ENCODE measurements around the gene HCFC1R1.
"Not testable (repeated sequence)": the region's sequence is repeated elsewhere in the genome, so short reads cannot be mapped to it uniquely, and the experiment has no call there.

HCFC1R1 gene

DNA sequence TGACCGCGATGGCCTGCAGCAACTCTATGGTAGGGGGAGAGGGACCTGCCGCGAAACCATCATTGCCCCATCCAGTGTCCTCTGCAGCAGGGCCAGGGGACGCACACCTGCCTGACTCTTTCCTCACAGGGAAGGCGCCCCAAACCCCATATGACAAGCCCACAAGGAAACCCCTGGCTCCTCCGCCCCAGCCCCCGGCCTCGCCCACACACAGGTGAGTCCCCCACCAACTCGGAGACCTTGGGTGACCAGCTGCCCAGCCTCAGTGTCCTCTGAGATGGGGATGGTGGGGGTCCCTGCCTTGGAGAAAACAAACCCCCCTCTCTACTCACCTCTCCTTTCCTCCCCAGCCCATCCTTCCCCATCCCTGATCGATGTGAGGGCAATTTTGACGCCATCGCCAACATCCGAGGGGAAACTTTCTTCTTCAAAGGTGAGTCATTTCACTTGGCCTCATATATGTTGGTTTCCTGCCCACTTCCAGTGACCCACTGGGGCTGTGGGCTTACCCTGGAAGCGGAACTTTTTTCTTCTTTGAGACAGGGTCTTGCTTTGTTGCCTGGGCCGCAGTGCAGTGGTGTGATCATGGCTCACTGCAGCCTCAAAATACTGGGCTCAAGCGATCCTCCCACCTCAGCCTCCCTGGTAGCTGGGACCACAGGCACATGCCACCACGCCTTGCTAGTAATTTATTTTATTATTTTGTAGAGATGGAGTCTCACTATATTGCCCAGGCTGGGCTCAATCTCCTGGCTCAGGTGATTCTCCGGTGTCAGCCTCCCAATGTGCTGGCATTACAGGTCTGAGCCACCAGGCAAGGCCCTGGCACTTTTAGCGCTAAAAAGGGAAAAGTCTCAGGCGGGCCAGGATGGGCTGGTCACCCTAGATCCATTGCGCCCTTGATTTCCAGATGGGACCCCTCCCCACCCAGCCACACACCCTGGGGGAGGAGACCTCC is 33.7 kb upstream of the HCFC1R1 start:
- Histone ChIP-seq H3K27me3 (peaks cover 4% of the 10 kb centered on the region; the same call in 1 of the 2 replicates), H3K9me3 (no peaks in the 10 kb centered on the region), H3K4me3 (ENCODE audit: low read depth, low read length) (no peak overlapping the region), H3K36me3 (no peaks in the 10 kb centered on the region), H3K4me1 (no peaks in the 10 kb centered on the region)
- TF ChIP-seq, protein P1, sequence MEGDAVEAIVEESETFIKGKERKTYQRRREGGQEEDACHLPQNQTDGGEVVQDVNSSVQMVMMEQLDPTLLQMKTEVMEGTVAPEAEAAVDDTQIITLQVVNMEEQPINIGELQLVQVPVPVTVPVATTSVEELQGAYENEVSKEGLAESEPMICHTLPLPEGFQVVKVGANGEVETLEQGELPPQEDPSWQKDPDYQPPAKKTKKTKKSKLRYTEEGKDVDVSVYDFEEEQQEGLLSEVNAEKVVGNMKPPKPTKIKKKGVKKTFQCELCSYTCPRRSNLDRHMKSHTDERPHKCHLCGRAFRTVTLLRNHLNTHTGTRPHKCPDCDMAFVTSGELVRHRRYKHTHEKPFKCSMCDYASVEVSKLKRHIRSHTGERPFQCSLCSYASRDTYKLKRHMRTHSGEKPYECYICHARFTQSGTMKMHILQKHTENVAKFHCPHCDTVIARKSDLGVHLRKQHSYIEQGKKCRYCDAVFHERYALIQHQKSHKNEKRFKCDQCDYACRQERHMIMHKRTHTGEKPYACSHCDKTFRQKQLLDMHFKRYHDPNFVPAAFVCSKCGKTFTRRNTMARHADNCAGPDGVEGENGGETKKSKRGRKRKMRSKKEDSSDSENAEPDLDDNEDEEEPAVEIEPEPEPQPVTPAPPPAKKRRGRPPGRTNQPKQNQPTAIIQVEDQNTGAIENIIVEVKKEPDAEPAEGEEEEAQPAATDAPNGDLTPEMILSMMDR (IDR thresholded peaks at IDR 0.05; ENCODE audit: low read depth, low read length) = no peak
- no peak for DNase-seq

DNA sequence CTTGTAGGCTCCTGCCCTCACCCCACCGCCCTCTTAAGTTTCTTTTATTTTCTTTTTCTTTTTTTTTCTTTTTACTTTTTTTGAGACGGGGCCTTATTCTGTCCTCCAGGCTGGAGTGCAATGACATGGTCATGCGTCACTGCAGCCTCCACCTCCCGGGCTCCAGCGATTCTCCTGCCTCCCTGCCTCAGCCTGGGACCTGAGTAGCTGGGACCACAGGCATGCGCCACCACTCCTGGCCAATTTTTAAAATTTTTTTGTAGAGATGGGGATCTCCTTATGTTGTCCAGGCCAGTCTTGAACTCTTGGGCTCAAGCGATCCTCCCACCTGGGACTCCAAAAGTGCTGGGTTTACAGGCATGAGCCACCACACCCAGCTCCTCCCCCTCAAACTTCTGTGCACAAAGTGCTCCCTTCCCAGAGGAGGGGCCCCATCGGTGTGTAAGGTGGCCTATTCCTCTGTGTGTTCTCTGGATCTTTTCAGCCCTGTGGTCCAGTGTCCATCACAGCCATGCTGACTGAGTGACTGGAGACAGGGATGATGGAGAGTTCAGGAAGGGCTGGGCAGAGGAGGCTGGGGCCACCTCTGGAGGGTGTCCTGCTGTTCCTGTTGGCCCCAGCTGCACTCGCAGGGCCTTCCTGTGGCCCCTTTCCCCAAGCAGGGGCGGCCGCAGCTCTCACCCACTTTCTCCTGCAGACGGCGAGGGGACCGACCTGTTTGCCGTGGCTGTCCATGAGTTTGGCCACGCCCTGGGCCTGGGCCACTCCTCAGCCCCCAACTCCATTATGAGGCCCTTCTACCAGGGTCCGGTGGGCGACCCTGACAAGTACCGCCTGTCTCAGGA is 32.8 kb upstream of the HCFC1R1 start:
- TF ChIP-seq, protein P1 (IDR thresholded peaks at IDR 0.05; ENCODE audit: low read depth, low read length) = no peak
- Histone ChIP-seq H3K4me3 (ENCODE audit: low read depth, low read length) (no peak overlapping the region), H3K27me3 (peaks cover 4% of the 10 kb centered on the region; the same call in 1 of the 2 replicates), H3K4me1 (no peaks in the 10 kb centered on the region), H3K9me3 (no peaks in the 10 kb centered on the region), H3K36me3 (no peaks in the 10 kb centered on the region)
- DNase-seq = no peak

DNA sequence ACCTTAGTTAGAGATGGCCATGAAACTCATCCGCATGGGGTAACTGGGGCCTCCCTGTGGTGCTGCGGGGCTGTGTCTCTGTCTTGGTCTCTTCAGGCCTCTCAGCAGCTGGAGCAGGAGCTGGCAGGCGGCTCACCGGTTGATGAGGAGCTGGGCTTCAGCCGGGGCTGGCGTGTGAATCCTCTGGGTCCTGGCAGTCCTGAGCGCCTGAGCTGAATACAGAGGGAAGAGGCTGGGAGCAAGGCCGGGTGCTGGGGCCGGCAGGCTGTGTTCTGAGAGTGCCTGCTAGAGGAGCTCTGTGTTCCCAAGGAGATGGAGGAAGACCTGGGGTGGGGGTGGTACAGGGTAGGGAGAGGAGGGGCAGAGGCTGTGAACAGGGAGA is 32.0 kb upstream of the HCFC1R1 start:
- peaks cover 12% of the 10 kb centered on the region for H3K27me3 ChIP-seq
- not testable (repeated sequence) for H3K9me3 ChIP-seq; H3K4me3 ChIP-seq (ENCODE audit: low read depth, low read length); H3K36me3 ChIP-seq; DNase-seq; H3K4me1 ChIP-seq

DNA sequence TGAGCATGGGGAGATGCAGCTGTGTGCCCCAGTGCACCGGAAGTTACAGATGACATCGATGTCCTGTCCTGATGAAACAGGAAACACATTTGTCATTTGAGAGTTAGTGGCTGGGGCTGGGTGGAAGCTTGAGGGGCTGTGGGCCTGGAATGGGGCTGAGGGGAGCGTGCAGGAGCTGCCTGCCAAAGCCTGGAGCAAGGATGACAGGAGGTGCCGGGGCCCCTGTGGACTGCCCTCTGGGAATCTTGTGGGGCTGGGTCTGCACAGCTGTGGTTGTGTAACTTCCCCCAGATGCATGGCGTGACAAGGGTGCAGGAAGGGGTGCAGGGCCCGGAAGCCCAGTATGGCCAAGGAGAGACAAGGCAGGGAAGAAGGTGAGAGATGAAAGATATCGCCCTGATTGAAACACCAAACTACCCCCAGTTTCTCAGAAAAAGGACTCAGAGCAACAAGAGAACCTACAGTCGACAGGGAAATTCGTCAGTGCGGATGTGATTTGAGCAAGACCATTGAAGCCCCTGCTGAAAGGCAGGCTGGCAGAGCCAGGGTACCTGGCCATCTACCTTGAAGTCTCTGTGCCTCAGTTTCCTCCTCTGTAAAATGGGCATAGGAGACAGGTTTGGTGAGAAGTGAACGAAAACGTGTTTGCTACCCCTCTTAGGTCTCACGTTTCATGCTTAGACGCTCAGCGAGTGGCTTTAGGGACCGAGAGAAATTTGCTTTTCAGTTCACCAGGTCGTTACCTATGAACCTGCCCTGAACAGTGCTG is 31.4 kb upstream of the HCFC1R1 start:
- no peaks in the 10 kb centered on the region for H3K4me1 ChIP-seq
- H3K9me3 ChIP-seq = no peaks in the 10 kb centered on the region
- TF ChIP-seq, protein P1 (IDR thresholded peaks at IDR 0.05; ENCODE audit: low read depth, low read length) = no peak
- no peak for DNase-seq
- peaks cover 18% of the 10 kb centered on the region for H3K27me3 ChIP-seq
- no peaks in the 10 kb centered on the region for H3K36me3 ChIP-seq
- H3K4me3 ChIP-seq (ENCODE audit: low read depth, low read length) = no peak overlapping the region

DNA sequence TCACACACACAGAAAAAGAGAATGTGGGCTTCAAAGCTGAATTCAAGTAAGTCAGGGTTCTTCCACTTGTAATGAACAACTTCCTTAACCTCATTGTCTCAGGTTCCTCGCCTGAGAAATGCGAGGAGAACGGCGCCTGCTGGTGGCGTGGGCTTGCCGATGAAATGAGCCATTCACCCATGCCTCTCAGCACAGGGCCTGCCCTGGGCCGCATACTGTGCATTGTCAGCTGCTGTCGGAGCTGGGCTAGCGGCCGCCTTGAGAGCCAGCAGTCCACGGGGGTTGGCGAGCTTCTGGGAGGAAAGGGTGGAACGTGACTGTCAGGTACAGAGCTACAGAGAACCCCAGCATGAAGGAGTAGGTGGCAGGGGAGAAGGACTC is 29.6 kb upstream of the HCFC1R1 start:
- H3K27me3 ChIP-seq = peaks cover 35% of the 10 kb centered on the region
- not testable (repeated sequence) for H3K9me3 ChIP-seq; H3K36me3 ChIP-seq; H3K4me1 ChIP-seq; H3K4me3 ChIP-seq (ENCODE audit: low read depth, low read length); DNase-seq

DNA sequence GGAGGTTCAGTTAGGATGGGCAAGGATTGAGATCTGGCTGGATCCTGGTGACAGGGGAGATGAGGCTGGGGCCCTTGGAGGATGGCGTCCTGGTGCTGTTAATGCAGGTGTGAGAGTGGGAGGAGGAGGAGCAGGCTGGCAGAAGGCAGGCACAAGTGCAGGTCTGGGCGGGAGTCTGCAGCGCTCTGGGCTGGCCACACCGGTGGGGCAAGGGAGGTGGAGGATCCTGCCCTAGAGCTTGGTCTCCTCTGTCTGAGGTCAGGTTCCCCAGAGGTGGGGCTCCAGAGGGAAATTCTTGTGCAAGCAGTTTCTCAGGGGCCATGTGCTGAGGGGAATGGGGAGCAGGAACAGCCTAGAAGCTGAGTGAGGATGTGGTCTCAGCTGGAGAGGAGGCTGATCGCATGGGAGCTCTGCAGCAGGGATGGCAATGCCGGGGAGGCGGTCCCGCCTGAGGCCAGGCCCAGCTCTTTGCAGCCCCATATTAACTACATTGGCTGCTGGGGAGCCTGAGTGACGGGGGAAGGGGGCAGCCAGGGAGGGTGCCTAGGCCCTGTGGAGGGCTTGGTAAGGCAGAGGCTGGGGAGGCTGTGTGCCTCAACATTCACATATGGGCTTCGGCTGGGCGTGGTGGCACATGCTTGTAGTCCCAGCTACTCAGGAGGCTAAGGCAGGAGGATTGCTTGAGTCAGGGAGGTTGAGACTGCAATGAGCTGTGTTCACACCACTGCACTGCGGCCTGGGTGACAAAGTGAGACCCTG is 29.0 kb upstream of the HCFC1R1 start:
- H3K4me3 ChIP-seq (ENCODE audit: low read depth, low read length); H3K36me3 ChIP-seq; DNase-seq; H3K4me1 ChIP-seq; H3K9me3 ChIP-seq: not testable (repeated sequence)
- peaks cover 38% of the 10 kb centered on the region for H3K27me3 ChIP-seq

DNA sequence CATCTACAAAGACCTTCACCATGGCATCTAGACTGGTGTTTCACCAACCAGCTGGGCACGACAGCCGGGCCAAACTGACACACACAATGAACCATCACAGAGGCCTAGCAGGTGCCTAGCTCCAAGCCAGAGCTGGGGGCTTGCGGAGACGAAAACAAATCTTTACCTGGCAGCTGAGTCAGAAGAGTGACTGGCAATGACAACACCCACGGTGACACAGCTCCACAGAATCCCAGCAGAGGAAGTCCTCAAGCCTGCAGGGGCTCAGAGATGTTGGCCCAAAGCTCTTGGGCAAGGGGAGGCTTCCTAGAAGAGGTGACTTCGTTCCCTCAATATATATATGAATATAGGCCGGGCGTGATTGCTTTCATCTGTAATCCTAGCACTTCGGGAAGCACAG is 27.8 kb upstream of the HCFC1R1 start:
- Histone ChIP-seq H3K4me3 (ENCODE audit: low read depth, low read length) (no peak overlapping the region), H3K9me3 (no peaks in the 10 kb centered on the region), H3K27me3 (peaks cover 50% of the 10 kb centered on the region), H3K36me3 (no peaks in the 10 kb centered on the region), H3K4me1 (no peaks in the 10 kb centered on the region)
- no peak for DNase-seq
- TF ChIP-seq, protein P1 (IDR thresholded peaks at IDR 0.05; ENCODE audit: low read depth, low read length) = no peak
